BLaER1 (cell line): Measurements from ENCODE around the gene SMC6.

ENCODE experiments used
- H3K27ac ChIP-seq: shearing (Covaris generic); formaldehyde crosslinking; 2 replicates; pipeline ENCODE4 v1.8.1; 2022
- H3K27me3 ChIP-seq: shearing (Covaris generic); formaldehyde crosslinking; 2 replicates; pipeline ENCODE4 v1.8.1; 2022
- H3K36me3 ChIP-seq: shearing (Covaris generic); formaldehyde crosslinking; 2 replicates; pipeline ENCODE4 v1.8.1; 2022
- H3K4me1 ChIP-seq: shearing (Covaris generic); formaldehyde crosslinking; 2 replicates; pipeline ENCODE4 v1.8.1; 2022
- H3K4me2 ChIP-seq: shearing (Covaris generic); formaldehyde crosslinking; 2 replicates; pipeline ENCODE4 v1.8.1; 2022
- H3K4me3 ChIP-seq: shearing (Covaris generic); formaldehyde crosslinking; 2 replicates; pipeline ENCODE4 v1.8.1; 2022
- H3K9ac ChIP-seq: shearing (Covaris generic); formaldehyde crosslinking; 2 replicates; pipeline ENCODE4 v1.8.1; 2022
- H3K9me3 ChIP-seq: shearing (Covaris generic); formaldehyde crosslinking; 2 replicates; pipeline ENCODE4 v1.8.1; 2022
- H4K20me1 ChIP-seq: shearing (Covaris generic); formaldehyde crosslinking; 2 replicates; pipeline ENCODE4 v1.8.1; 2022
- Cebpa-rat ChIP-seq: shearing (Covaris generic); IDR thresholded peaks from 2 replicates; pipeline ENCODE4 v1.8.1; 2022

SMC6 gene

DNA sequence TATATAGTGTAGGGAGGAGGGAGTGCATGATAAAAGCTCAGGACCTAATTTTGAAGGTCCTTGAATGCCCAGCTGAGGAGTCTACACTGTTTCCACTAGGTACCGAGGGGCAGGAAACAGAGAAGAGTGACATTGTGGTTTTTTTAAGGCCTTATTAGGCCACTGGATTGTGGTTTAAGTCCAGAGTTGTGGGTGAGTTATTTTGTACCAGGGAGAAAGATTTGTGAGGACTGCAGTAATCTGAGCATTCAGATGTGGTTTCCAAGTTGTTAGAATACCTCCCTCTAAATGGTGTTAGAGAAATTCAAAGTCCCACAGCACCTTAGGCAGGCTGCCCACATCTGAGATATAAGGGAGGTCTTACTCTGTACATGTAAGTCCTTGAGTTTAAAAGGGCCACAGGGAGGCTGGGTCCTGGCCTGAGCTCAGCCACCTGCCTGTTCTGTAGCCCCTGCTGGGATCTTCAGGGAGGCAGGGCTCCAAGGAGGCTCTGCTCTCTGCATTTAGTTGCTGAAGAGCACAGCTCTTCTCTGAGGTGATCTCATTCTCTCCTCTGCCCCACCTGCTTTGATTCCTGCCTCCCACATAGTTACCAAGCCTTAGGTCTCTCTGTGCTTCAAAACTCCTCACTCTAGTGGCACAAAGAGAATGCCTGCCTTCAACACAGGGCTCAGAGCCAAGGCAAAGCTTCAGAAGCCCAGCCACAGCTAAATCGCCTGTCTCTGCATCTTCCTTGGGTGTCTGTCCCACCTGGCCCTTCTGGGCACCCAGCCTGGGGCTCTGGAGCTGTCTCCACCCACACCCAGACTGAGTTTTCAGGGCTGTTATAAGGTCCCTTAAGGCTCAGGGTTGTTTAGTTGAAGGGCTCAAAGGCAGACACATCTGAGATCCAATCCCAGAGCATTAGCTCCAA, 125.0 kb downstream of the SMC6 start:
- H3K9ac ChIP-seq = no peak overlapping the region
- H3K4me3 ChIP-seq = no peak overlapping the region
- no peak for TF ChIP-seq Cebpa-rat
- peaks cover 11% of the 10 kb centered on the region for H3K4me1 ChIP-seq
- peaks cover 16% of the 10 kb centered on the region for H3K9me3 ChIP-seq
- H4K20me1 ChIP-seq = no peaks in the 10 kb centered on the region
- H3K27me3 ChIP-seq = no peaks in the 10 kb centered on the region
- peak overlapping the region; percentile 1; the same call in 1 of the 2 replicates for H3K4me2 ChIP-seq
- H3K36me3 ChIP-seq = no peaks in the 10 kb centered on the region
- no peak overlapping the region for H3K27ac ChIP-seq

DNA sequence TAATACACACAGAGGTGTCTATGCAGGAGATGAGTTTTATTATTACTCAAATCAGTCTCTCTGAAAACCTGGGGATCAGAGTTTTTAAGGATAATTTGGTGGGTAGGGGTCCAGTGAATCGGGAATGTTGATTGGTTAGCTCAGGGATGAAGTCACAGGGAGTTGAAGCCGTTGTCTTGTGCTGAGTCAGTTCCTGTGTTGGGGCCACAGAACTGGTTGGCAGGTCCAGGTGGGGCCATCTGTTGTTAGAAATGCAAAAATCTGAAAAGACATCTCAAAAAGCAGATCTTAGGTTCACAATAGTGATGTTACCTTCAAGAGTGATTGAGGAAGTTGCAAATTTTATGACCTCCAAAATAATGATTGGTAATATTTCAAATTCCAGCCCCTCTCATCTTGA, 126.2 kb downstream of the SMC6 start:
- Histone ChIP-seq H3K4me1 (peaks cover 11% of the 10 kb centered on the region), H3K4me2 (no peak overlapping the region), H3K27me3 (no peaks in the 10 kb centered on the region), H3K27ac (no peak overlapping the region), H3K9me3 (peaks cover 16% of the 10 kb centered on the region), H3K9ac (no peak overlapping the region), H3K4me3 (no peak overlapping the region), H3K36me3 (no peaks in the 10 kb centered on the region), H4K20me1 (no peaks in the 10 kb centered on the region)
- TF ChIP-seq Cebpa-rat = no peak

GRCh38 chr2:17626986-17627385, 126.6 kb downstream of the SMC6 start:
- Histone ChIP-seq H3K4me3 (no peak overlapping the region), H3K4me2 (no peak overlapping the region), H3K9ac (no peak overlapping the region), H4K20me1 (no peaks in the 10 kb centered on the region), H3K4me1 (peaks cover 11% of the 10 kb centered on the region), H3K27ac (no peak overlapping the region), H3K27me3 (no peaks in the 10 kb centered on the region), H3K36me3 (no peaks in the 10 kb centered on the region), H3K9me3 (peaks cover 16% of the 10 kb centered on the region)
- no peak for TF ChIP-seq Cebpa-rat

DNA sequence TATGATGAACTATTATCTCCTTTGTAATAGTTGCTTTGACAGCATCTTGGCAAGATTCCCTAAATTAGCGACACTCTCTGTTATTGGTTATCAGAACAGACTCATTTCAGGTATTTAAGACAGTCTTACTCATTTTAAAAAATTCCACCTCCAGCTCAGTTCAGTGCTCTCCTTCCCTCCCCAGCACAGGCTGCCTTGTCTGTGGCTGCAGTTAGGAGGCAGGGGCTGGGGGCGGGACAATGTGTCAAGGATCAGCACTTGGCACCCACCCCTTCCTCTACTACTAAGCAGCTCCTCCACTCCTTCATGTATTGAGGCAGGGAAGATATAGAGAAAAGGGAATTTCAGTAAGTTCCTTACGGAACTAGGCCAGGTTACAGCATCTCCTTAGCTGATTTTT, 128.2 kb downstream of the SMC6 start:
- Histone ChIP-seq H3K27me3 (no peaks in the 10 kb centered on the region), H3K27ac (no peak overlapping the region), H3K4me2 (no peak overlapping the region), H3K9ac (no peak overlapping the region), H3K4me3 (no peak overlapping the region), H3K36me3 (no peaks in the 10 kb centered on the region), H4K20me1 (no peaks in the 10 kb centered on the region), H3K4me1 (peaks cover 11% of the 10 kb centered on the region), H3K9me3 (peaks cover 13% of the 10 kb centered on the region)
- TF ChIP-seq Cebpa-rat = no peak

- Histone ChIP-seq H3K9ac (no peak overlapping the region), H3K27ac (no peak overlapping the region), H4K20me1 (no peaks in the 10 kb centered on the region), H3K4me1 (no peaks in the 10 kb centered on the region), H3K4me3 (no peak overlapping the region), H3K9me3 (no peaks in the 10 kb centered on the region), H3K36me3 (no peaks in the 10 kb centered on the region), H3K4me2 (no peak overlapping the region), H3K27me3 (no peaks in the 10 kb centered on the region)
- TF ChIP-seq Cebpa-rat = no peak
Measured at GRCh38 chr2:17621781-17622180, 131.8 kb downstream of the SMC6 start.

DNA sequence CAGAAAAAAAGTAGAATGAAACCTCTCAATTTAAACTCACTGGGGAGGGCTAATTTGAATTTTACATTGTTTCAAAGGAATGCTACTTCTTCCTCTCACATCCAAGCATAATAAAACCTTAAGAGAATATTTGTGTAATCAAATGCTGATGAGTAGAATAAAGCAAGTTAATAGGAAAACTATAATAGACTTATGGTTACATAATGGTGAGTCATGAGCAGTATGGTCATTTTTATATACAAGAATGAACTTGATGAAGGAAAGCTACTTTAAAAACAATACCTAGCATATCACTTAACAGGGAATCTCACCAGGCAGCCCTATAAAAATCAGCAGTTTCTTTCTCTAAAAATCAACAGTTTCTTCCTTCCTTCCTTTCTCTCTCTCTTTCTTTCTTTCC, 132.8 kb downstream of the SMC6 start:
- Histone ChIP-seq H3K27ac (no peak overlapping the region), H4K20me1 (no peaks in the 10 kb centered on the region), H3K36me3 (no peaks in the 10 kb centered on the region), H3K9me3 (no peaks in the 10 kb centered on the region), H3K4me2 (no peak overlapping the region), H3K4me3 (no peak overlapping the region), H3K9ac (no peak overlapping the region), H3K4me1 (peaks cover 7% of the 10 kb centered on the region; the same call in 1 of the 2 replicates), H3K27me3 (no peaks in the 10 kb centered on the region)
- no peak for TF ChIP-seq Cebpa-rat

DNA sequence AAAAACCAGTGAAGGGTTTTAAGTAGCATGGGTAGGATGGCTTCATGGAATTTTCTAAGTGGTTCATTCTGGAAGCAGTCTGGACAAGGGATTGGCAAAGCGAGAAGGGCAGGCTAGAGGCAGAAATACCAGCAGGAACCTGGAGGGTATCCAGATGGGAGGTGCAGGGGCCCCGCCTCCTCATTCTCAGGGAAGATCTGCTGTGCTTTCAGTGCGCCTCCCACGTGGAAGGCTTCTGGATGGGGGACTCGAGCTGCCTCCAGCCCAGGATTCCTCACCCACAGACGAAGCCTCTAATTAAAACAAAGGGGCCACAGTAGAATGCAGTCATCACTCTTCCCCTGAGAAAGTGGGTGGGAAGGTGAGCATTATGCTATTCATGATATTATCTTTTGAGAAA, 133.3 kb downstream of the SMC6 start:
- Histone ChIP-seq H3K4me3 (no peak overlapping the region), H3K36me3 (no peaks in the 10 kb centered on the region), H3K27ac (no peak overlapping the region), H4K20me1 (no peaks in the 10 kb centered on the region), H3K9me3 (no peaks in the 10 kb centered on the region), H3K4me2 (no peak overlapping the region), H3K9ac (no peak overlapping the region), H3K4me1 (peaks cover 9% of the 10 kb centered on the region; the same call in 1 of the 2 replicates), H3K27me3 (no peaks in the 10 kb centered on the region)
- no peak for TF ChIP-seq Cebpa-rat

GRCh38 chr2:17617955-17618354, 135.7 kb downstream of the SMC6 start:
- no peaks in the 10 kb centered on the region for H3K27me3 ChIP-seq
- H3K4me1 ChIP-seq = peaks cover 9% of the 10 kb centered on the region; the same call in 1 of the 2 replicates
- no peak overlapping the region for H3K9ac ChIP-seq
- H3K4me3 ChIP-seq = no peak overlapping the region
- no peaks in the 10 kb centered on the region for H3K36me3 ChIP-seq
- no peaks in the 10 kb centered on the region for H4K20me1 ChIP-seq
- H3K9me3 ChIP-seq = no peaks in the 10 kb centered on the region
- TF ChIP-seq Cebpa-rat = no peak
- H3K27ac ChIP-seq = no peak overlapping the region
- no peak overlapping the region for H3K4me2 ChIP-seq

DNA sequence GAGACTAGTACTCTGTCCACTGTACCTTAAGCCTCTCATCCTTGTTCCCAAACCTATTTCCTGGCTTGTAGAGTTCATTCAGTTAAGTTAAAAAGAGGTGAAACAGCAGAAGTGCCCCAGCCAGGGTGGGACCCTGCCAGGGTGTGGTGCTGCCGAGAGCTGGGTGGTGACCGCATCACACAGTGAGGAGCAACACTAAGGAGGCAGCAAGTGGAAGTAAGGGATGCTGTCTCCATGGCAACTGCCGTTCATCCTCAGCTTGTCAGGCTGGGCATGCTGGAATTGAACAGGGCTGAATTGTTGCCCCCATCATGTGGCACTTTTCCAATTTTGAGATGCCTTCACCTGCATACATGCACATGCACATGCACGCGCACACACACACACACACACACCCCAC, 136.1 kb downstream of the SMC6 start:
- H3K4me1 ChIP-seq = peaks cover 9% of the 10 kb centered on the region; the same call in 1 of the 2 replicates
- TF ChIP-seq Cebpa-rat = no peak
- no peaks in the 10 kb centered on the region for H3K27me3 ChIP-seq

DNA sequence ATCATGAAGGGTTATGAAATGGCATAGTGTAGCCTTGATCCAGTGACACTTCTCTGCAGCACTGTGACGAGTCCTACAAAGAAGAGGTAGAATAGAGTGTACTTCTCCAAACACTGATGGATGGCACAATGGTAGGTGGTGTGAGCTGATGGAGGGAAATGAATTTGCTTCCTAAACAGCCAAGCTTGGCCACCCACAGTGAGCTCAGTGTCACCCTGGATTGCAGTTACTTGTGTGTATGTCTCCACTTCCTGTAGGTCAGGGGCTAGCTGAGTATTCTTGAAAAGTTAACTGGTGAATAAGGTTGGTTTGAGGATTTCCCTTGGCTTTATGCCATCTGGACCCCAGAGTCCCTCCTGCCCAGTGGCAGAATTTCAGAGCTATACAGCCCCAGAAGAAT, 137.2 kb downstream of the SMC6 start:
- Histone ChIP-seq H3K4me1 (peaks cover 9% of the 10 kb centered on the region; the same call in 1 of the 2 replicates), H4K20me1 (no peaks in the 10 kb centered on the region), H3K9me3 (no peaks in the 10 kb centered on the region), H3K27ac (no peak overlapping the region), H3K4me3 (no peak overlapping the region), H3K36me3 (no peaks in the 10 kb centered on the region), H3K4me2 (no peak overlapping the region), H3K27me3 (no peaks in the 10 kb centered on the region), H3K9ac (no peak overlapping the region)
- no peak for TF ChIP-seq Cebpa-rat

More for the DNA sequence above, 136.1 kb downstream of the SMC6 start:
- no peak overlapping the region for H3K27ac ChIP-seq
- H4K20me1 ChIP-seq = no peaks in the 10 kb centered on the region
- no peaks in the 10 kb centered on the region for H3K9me3 ChIP-seq
- H3K4me2 ChIP-seq = no peak overlapping the region
- no peaks in the 10 kb centered on the region for H3K36me3 ChIP-seq
- H3K4me3 ChIP-seq = no peak overlapping the region
- H3K9ac ChIP-seq = no peak overlapping the region
